Mesenteric fat pad (tissue), 1 donor: Measurements from ENCODE around the gene CDS2. TPM values are rescaled to one million over a fixed set of nuclear protein-coding genes. Genes with fewer than 3 reads are reported as not detected.

Experiments
- DNase-seq: peaks from one replicate; pipeline ENCODE4 v3.0.0-alpha.2; 2020; ENCODE audit warnings: low spot score
- total RNA-seq: library from RNA; stranded (reverse); fragmentation: NEBNext Ultra II Directional; extraction: Animal tissue kit (Norgen Biotek cat#: 25700); gene quantifications from one replicate; pipeline ENCODE4 v1.2.1, GENCODE V29; 2021
- donor health status: DM: yes; HTN: yes; CAD: no.

CDS2 gene
- total RNA-seq, 1 donor from 2014 or later, result 56.8 TPM

DNA sequence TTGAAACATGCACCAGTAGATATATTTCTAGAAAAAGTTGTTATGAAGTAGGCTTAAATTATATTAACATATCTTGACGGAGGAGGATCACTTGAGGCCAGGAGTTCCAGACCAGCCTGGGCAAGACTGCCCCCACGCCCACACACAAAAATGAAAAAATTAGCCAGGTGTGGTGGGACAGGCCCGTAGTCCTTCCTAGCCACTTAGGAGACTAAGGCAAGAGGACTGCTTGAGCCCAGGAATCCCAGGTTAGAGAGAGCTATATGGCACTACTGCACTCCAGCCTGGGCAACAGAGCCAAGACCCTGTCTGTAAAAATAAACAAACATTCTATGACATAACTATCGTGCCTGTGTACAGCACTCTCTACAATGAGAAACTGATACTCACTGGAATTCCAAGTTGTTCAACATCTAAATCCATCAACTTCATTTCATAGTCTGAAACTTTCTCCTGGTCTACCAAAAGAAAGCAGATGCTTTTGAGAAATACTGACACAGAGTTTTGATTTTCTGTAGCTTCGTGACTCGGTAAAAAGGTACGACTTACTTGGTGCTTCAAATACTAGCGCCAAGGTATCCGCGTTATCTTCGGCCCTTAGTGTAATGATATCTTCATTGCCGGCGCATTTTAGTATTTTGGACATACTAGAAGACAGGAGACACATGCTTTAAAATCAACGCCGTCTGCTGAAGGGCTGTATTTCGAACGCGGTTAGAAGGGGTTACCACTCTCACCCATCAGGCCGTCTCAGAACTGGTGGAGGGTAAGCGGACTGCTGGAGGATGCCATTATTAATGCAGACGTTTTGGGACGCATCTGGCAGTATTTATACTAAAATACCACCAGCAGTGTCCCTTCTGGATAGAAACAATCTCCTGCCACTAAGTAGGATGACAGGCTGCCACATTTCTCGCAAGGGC is 8.3 kb upstream of the CDS2 start:
- no peak for DNase-seq

DNA sequence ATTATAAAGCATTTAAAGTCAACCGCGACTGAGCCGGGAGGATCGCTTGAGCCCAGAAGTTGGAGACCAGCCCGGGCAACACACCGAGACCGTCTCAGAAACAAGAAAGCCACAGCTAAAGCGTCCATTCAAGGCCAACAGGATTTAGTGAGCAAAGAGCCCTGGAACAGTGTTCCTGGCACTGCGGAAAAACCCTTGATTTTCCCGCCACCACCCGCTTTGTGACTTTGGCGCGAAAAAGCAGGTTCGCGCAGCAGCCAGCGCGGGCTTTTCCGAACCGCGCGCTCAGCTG is 7.7 kb upstream of the CDS2 start:
- DNase-seq, result no peak

DNA sequence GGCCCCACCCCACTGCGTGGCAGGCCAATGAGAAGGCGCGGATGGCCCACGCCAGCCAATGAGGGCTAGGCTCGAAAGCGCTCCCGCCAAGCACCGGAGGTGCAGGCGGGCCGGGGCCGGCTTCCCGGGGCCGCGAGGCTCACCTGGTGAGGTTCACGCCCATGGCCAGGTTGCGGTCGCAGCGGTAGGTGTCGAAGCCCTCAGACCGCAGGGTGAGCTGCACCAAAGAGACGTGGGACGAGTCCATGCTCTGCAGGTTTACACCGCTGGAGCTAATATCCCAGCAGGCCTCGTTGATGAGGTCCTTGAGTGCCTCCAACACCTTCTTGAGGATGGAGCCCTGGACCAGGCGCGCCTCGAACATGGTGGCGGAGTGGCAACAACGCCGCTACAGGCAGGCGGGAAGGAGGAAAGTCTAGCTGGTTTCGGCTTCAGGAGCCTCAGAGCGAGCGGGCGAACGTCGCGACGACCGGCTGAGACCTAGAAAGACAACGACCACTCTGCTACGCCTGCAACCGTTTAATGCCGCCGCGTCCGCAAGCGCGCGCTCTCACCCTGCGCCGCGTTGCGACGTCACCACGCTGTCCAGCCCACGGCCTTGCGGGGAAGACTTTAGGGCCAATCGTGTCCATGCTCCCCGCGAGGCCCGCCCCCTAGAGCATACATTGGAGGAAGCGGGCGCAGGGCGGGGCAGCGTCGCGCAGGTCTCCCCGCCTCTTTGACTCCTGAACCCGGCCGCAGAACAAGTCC is 7.2 kb upstream of the CDS2 start, which contains the start of gene PCNA:
Gene PCNA (minus strand): TSS at position 524 of the 750 bp plus-strand sequence. CDS start 160 bp downstream, at position 364.
- peak; percentile 98 for DNase-seq

DNA sequence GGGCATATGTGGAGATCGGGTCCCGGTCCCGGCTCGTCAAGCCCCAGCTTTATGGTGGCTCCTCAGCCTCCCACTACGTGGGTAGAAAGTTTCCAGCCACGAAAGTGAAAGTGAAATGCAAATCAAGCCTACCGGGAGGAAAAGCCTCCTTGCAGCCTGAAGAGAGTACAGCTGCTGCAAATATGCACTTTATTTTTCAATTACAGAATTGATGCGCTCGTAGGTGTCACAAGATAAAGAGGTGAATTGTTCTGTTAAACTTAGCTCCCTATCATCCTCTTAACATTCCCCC is 6.7 kb upstream of the CDS2 start:
- DNase-seq, result no peak

DNA sequence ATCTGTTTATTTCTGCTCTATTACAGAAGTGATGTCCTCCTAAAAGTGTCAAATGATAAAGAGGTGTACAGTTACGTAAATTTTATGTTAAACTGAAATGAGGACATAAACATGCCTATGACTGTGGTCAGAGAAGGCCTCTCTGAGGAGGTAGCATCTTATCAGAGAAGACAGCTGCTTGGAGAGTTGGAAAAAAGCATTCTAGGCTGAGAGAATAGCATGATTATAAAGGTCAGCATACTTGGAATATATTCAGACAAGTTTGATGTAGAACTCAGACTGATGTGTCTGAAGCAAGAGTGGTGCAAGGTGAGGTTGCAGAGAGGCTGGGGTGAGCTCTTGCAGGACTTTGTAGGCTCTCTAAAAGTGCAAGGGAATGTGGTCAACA is 3.9 kb upstream of the CDS2 start:
- no peak for DNase-seq

DNA sequence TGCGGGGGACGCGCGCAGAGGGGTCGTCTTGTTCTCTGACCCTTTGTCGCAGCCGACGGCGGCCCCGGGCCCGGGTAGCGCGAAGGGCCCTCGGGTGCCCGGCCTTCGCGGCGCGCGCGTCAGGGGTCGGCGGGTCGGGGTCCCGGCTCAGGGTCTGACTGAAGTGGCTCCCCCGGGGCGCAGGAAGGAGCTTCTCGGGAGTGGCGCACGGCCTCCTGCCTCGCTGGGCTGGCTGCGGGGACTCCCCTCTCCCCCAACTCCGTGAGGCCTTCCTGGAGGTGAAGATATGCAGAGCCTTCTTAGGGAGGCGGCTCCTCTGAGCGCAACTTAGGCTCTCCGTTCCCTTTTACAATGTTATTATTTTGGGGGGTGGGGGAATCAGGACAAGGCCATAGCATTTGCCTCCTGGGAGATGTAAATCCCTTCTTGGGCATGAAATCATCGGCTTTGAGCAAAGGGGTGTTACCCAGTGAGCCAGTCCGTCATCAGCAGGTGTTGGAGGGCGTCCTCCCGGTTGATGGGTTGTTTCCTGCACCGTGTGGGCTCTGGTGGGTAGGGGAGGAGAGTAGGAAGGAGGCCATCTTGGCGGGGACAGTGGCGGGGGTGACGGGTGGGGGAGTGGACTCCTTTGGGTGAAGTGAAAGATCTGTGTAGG is 523 bp downstream of the CDS2 start:
- DNase-seq, result peak; percentile 92

DNA sequence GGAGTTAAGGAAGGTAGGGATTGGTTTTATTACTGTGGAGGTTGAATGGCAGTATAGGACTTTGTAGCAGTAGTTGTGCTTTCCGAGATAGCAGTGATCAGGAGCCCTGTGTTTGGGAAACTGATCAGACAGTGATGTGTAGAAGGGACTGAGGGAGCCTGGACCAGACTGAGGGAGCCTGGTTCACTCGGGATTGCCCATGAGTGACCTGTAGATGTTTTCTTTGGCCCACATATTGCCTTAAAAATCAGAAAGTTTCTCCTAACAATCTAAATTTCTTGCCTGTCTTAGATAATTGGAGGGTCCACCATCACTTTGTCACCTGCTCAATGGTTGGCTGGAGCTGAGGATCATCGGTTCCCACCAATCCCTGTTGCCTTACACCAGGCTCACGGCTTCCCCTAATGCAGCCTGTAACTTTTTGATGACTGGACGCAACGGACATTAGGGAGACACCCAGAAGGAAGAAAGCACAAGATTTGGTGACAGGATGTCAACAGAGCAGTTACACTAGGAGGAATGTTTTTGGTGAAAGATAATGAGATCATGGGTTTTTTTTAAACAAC is 1.1 kb downstream of the CDS2 start:
- DNase-seq, result no peak

DNA sequence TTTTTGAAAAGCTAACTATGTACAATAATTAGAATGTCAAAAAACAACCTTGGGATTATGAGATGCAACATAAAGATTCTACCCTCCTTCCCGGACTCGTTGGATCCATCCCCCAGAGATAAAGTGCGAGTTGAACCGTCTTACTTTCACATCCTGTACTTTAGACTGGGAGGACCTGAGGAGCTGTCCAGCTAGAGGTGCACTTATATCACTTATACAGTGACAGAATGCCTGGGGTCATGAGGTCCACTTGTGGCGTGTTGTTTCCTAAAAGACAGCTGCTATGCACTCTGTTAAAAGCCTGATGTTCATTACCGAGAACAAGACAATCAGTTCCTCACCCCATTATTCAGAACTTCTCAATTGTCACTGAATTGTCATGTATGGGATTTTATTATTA is 2.1 kb downstream of the CDS2 start:
- DNase-seq, result no peak

DNA sequence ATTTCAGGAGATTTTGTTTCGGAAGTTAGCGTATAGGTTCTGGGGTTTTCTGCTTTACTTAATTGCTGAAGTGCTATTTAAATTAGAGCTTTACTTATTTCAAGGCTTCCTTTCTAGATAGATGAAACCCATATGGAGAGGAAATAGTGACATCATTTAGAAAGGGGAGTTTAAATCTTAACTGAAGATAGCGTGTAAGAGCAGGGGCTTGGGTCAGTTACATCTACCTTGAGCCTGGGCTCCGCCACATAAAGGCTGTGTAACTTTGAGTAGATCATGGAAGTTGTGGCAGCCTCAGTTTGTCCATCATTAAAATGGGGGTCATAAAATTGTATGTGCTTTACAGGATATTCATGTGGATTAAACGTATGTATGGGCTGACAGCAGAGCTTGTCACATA is 4.7 kb downstream of the CDS2 start:
- DNase-seq, result no peak

DNA sequence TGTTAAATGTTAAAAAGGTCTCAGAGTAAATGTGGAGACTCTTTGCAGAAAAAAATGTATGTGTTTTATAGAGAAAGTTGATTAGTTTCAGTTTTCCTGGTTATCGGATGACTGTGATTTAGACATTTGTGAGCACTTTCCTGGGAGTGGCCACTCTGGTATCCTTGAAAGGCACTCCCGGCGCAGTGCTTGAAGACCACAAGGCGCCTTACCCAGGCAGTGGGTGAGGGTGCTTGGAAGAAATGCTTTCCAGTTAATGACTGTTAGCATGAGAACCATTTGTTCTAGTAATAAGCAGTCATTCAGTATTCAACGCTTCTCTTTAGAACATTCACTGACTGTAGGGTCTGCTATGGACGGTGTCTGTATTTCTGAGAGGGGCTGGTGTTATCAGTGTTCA is 7.2 kb downstream of the CDS2 start:
- no peak for DNase-seq

DNA sequence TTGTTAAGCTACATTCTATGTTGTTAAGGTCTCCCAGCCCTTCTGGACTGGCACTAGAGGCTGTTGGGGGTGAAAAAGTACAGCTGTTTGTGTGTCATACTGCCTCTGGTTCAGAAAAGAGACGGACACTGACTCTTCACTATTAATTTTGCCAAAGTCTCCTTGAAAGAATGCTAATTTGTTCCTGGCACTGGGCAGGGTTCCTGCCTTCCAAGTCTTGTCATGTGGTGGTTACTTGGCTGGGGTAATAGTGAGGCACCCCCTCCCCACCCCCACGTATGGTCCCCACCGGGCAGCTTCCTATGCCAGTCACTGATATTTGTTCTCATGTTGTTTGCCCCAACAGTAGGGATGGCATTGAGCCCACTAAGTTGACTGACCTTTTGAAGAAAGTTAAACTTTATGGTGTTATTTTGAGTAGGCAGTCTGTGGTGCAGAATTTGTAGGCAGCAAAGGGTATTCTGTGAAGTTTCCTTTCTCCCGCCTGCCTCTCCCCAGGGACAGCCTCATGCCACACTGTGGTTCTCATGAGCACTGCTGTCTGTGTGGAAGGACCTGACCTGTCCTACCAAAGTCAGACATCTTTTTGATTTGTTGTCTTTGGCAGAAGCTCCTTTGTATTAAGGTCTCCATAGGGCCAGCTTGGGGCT is 8.7 kb downstream of the CDS2 start:
- no peak for DNase-seq

DNA sequence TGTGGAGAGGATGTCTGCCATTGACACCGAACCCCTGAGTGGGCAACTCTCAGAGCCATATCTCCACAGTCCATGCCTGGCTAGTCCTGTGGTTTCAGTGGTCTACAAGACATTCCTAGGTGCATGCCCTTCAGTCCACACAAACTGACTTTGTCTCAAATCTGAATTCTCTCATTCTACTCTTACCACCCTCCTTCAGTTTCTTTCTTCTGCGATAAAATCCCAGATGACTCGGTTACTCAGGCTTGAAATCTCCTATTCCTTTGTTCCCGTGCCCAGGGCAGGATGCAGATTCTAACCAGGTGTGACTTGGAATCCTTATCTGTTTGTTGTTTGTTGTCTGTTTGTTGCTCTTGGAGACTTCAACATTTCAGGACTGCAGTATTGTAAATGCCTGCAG is 9.3 kb downstream of the CDS2 start:
- no peak for DNase-seq

DNA sequence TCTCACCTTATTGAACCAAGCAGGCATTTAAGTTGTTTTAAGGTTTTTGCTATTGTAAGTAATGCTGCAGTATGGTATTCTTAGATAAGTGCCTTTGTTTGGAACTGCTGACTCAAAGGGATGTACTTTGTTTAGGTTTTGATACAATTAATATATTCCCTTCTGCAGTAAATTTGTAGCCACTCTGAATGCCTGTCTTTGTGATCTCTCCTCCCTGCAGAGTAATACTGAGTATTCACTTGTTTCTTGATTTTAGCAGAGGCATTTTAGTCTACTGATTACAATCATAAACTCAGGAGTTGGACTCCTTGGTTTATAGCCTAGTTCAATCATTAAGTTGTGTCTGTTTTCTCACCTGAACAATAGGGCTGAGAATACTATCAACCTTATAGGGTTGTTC is 13.4 kb downstream of the CDS2 start:
- no peak for DNase-seq

DNA sequence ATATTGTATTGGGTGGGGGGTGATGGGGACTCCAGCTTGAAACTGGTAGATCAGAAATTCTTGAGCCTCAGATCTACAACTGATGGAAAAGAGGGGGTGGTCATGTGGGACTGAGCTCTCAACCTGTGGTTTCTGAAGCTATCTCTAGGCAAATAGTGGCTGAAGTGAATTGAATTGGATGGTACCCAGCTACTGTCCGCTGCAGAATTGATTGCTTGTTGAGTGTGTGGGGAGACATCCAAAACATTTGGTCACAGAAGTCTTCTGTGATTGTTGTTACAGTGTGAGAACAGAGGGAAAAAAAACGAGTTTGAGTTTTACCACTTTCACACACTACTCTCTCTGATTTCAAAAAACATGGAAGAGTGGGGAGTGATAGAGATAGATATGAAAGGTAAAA is 14.8 kb downstream of the CDS2 start:
- DNase-seq, result no peak

DNA sequence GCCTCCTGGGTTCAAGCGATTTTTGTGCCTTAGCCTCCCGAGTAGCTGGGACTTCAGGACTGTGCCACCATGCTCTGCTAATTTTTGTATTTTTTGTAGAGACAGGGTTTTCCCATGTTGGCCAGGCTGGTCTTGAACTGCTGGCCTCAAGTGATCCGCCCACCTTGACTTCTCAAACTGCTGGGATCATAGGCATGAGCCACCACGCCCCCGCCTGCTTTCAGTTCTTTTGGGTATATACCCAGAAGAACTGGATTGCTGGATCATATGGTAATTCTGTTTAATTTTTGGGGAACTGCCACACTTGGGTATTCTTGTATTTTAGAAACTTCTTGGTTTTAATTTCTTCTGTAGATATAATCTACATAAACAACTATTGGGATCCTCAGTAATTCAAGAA is 17.0 kb downstream of the CDS2 start:
- no peak for DNase-seq

DNA sequence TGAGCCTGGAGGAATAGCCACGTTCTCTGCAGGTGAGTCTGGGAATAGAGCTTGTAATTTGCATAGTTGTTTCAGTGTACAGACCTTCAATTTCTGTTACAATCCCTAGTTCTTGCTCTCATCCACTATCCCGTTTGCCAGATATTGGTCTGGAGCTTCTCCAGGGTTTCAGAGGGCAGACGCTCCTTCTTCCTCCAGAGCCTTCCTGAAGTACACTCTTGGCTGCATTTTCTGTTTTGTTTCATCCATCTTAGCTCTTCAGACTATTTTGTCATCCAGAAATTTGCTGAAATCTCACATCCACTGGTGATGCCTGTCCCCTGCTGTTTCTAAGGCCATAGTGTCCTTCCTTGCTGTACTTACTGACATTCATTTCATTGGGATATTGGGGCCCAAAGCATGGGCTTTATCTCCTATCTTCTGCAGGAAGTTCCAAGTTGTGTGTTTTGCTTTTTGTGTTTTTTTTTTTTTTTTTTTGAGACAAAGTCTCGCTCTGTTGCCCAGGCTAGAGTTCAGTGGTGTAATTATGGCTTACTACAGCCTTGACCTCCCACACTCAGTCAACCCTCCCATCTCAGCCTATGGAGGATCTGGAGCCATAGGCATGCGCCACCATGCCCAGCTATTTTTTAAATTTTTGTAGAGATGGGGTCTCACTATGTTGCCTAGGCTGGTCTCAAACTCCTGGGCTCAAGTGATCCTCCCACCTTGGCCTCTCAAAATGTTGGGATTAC is 18.7 kb downstream of the CDS2 start:
- no peak for DNase-seq

DNA sequence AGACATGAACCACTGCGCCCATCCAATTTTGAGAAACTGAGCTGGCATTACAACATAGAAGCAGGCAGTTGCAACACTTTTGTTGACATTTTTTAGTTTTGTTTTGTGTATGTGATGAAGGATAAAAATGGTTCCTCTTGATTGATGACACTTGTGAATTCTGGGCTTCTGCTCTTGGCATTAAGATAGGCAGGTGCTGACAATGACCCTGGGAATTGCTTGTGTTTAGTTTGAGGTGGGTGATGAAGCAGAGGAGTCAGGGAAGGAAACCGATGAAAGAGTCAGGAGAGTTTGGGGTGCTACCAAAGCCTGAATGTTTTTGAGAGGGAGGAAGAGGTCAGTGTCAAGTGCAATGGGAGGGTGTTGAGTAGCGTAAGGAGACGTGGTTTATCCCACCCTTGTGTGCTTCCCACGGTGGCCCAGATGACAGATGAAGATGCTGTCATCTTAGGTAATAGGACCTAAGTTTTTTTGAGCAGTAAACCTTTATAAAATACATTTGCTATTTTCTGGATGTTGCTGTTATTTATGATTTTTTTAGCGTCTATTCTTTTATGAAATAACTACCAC is 19.4 kb downstream of the CDS2 start:
- no peak for DNase-seq

DNA sequence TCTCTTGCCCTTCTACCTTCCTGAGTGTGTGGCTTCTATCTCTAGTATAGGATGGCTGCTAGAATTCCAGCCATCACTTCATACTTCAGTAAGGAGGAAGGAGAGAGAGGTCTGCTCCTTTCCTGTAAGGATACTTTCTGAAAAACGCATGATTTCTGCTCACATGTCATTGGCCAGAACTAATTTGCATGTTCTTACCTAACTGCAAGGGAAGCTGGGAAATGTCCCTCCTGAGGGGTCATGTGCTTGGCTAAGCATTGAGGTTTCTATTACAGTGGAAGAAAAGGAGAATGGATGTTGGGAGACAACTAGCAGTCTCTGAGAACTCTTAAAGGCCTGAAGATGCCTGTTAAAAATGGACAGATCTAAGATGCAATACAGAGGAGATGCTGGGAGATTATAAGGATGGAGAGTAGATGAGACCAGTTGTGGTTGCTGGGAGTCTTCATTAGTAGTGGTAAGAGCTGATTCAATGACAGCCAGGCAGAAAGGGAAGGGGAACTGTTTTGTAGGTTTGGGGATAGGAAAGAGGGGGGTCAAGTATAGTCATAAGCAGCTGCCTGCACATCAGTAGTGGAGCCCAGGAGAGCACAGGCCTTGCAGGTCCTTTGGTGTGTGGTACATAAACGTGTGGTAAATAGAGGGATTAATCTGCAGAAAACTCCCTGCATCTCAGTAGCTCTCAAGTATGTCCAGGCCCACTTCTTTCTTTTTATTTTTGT is 20.2 kb downstream of the CDS2 start:
- no peak for DNase-seq

DNA sequence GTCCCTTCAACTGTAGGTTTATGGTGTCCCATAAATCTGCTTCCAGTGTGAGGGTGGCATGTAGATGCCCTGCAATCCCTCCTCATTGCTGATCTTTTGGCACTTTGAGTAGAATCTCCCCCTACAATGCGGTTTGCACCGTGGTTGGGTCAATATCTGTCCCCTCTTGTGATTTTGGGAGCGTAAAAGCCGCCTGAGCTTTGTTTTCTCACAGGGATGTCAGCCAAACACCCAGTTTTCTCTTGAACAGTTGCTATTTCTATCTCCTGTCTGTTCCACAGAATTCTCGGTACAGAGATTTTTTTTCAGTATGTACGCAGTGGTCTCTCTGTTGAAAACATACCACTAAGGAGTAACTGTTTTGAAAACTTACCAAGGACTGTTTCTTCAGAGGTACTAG is 21.8 kb downstream of the CDS2 start:
- DNase-seq, result no peak

DNA sequence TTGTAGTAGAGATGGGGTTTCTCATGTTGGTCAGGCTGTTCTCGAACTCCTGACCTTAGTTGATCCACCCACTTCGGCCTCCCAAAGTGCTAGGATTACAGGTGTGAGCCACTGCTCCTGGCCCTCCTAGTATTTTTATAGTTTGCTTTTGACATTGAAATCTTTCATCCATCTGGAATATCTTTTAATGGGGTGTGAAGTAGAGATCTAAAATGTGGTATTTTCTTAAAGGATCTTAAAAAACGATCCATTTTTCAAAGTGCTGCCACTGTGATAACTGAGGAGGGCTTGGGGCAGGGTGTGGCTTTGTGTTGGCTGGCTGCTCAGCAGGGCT is 23.1 kb downstream of the CDS2 start:
- no peak for DNase-seq
